Testis (tissue), 2 donors: ENCODE data around the gene LCE1E.

ENCODE experiments used
- CTCF ChIP-seq, 3 experiments: fragments of 450-650 bp in 2 of 3; fragments of 200-600 bp in 1 of 3; sonication (generic) in 1 of 3; IDR thresholded peaks; one replicate each; pipeline ENCODE4 v1.5.1; 2016 to 2019; ENCODE audit warnings: antibody characterized with exemption in 3 of 3, mild to moderate bottlenecking in 2 of 3, moderate library complexity in 1 of 3
- POLR2A ChIP-seq: fragments of 450-650 bp; IDR thresholded peaks from one replicate; pipeline ENCODE4 v1.6.1; 2017; ENCODE audit warnings: antibody characterized with exemption, mild to moderate bottlenecking, moderate library complexity

DNA sequence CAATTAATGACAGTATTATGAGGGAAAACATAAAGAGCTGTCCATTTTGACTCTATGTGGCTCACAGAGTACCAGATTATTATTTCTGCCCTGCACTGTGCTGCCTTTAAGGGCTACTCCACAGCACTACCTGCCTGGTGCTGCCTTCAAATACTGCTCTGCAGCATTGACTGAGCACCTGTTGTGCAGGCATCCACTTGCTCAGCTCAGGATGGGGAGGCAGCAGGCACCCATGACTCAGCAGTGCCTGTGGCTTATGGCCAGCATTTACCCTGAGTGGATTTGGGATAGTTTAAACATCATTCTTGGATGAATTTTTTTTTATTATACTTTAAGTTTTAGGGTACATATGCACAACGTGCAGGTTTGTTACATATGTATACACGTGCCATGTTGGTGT, 29.2 kb upstream of the LCE1E start:
- TF ChIP-seq CTCF (IDR thresholded peaks at IDR 0.05) (no peak), POLR2A (no peak)
